ENCODE measurements around the gene FAAP24.

The FAAP24 gene

DNA sequence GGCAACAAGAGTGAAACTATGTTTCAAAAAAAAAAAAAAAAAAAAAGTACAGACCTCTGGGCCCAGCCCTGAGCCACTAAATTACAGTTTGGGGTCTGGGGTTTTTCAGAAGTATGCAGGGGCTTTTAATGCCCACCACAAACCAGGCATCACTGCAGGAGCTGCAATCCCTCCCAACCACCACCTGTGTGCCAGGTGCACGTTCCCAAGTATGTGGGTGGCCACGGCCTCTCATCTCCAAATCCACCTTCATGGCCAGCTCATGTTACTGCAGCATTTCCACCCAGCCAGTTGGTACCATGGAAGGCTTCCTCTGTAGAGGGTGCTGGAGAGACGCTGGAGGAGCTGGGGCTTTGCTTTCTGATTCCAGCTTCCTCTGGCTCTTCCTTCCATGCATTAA, 26.8 kb upstream of the FAAP24 start:
- no peak overlapping the region for H3K4me3 ChIP-seq (ENCODE audit: low read depth, low read length)
- TF ChIP-seq MYC (IDR thresholded peaks at IDR 0.05; ENCODE audit: low read depth, low read length) = no peak
- TF ChIP-seq, protein P1, sequence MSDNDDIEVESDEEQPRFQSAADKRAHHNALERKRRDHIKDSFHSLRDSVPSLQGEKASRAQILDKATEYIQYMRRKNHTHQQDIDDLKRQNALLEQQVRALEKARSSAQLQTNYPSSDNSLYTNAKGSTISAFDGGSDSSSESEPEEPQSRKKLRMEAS (IDR thresholded peaks at IDR 0.05; ENCODE audit: low read depth, low read length) = no peak
- TF ChIP-seq POLR2A (IDR thresholded peaks at IDR 0.05; ENCODE audit: extremely low read depth, insufficient read length) = no peak
- TF ChIP-seq, protein P2, sequence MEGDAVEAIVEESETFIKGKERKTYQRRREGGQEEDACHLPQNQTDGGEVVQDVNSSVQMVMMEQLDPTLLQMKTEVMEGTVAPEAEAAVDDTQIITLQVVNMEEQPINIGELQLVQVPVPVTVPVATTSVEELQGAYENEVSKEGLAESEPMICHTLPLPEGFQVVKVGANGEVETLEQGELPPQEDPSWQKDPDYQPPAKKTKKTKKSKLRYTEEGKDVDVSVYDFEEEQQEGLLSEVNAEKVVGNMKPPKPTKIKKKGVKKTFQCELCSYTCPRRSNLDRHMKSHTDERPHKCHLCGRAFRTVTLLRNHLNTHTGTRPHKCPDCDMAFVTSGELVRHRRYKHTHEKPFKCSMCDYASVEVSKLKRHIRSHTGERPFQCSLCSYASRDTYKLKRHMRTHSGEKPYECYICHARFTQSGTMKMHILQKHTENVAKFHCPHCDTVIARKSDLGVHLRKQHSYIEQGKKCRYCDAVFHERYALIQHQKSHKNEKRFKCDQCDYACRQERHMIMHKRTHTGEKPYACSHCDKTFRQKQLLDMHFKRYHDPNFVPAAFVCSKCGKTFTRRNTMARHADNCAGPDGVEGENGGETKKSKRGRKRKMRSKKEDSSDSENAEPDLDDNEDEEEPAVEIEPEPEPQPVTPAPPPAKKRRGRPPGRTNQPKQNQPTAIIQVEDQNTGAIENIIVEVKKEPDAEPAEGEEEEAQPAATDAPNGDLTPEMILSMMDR (IDR thresholded peaks at IDR 0.05; ENCODE audit: low read depth, low read length) = no peak
- no peak for DNase-seq (ENCODE audit: low read depth)

DNA sequence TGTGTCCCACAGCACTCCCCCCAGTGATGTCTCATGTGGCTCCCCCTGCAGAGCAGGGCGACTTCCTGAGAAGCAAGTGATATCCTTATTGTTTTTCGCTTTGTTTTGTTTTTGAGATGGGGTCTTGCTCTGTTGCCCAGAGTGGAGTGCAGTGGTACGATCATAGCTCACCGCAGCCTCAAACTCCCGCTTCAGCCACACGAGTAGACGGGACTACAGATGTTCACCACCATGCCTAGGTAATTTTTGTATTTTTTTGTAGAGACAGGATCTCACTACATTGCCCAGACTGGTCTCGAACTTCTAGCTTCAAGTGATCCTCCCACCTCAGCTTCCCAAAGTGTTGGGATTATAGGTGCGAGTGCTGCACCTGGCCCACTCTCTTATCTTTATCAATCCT, 5.3 kb upstream of the FAAP24 start:
- TF ChIP-seq MYC (IDR thresholded peaks at IDR 0.05; ENCODE audit: low read depth, low read length) (no peak), POLR2A (IDR thresholded peaks at IDR 0.05; ENCODE audit: extremely low read depth, insufficient read length) (no peak)
- TF ChIP-seq, protein P1 (IDR thresholded peaks at IDR 0.05; ENCODE audit: low read depth, low read length) = no peak
- TF ChIP-seq, protein P2 (IDR thresholded peaks at IDR 0.05; ENCODE audit: low read depth, low read length) = no peak
- DNase-seq (ENCODE audit: low read depth) = no peak
- no peak overlapping the region for H3K4me3 ChIP-seq (ENCODE audit: low read depth, low read length)

DNA sequence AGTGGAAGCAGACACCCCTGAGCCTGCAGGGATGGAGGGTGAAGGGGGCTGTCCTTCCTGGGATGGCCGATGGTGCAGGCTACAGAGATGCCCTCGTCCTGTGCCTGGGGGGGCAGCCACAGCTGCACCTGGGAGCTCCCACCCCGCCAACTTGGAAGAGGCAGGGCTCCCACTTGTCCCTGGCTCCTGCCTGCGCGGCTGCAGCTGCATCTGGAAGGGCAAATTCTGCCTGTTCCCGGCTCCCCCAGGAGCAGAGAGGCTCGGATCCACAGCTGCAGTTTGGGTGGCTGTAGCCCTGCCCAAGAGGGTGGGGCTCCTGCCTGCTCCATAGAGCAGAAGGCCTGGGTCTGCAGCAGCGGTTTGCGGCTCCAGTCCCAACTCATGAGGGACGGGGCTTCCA, 2.5 kb upstream of the FAAP24 start:
- TF ChIP-seq, protein P1 (IDR thresholded peaks at IDR 0.05; ENCODE audit: low read depth, low read length) = no peak
- TF ChIP-seq MYC (IDR thresholded peaks at IDR 0.05; ENCODE audit: low read depth, low read length) (no peak), POLR2A (IDR thresholded peaks at IDR 0.05; ENCODE audit: extremely low read depth, insufficient read length) (no peak)
- TF ChIP-seq, protein P2 (IDR thresholded peaks at IDR 0.05; ENCODE audit: low read depth, low read length) = no peak
- H3K4me3 ChIP-seq (ENCODE audit: low read depth, low read length) = no peak overlapping the region
- no peak for DNase-seq (ENCODE audit: low read depth)

DNA sequence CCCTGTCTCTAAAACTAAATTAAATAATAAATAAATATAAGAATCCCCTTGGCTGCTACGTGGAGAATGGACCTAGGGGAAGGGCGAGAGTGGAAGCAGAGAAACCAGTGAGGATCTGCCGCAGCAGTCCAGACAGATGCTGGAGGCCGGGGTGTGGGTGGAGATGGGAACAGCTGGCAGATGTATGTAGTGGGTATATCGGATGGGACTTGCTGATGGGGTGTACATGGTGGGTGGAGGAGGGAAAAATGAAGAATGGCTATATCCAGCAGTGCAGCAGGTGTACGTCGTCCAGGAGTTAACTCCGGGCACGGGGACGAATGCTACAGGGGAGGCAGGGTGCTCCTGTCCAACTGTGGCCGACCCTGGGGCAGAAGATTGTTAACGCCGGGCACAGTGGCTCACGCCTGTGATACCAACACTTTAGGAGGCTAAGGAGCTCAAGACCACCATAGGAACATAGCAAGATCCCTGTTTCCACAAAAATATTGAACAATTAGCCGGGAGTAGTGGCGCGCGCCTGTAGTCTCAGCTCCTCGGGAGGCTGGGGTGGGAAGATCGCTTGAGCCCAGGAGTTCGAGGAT, 938 bp upstream of the FAAP24 start:
- H3K4me3 ChIP-seq (ENCODE audit: low read depth, low read length) = peak overlapping the region; percentile 78
- TF ChIP-seq, protein P1 (IDR thresholded peaks at IDR 0.05; ENCODE audit: low read depth, low read length) = no peak
- TF ChIP-seq POLR2A (IDR thresholded peaks at IDR 0.05; ENCODE audit: extremely low read depth, insufficient read length) (no peak), MYC (IDR thresholded peaks at IDR 0.05; ENCODE audit: low read depth, low read length) (no peak)
- TF ChIP-seq, protein P2 (IDR thresholded peaks at IDR 0.05; ENCODE audit: low read depth, low read length) = no peak
- no peak for DNase-seq (ENCODE audit: low read depth)

DNA sequence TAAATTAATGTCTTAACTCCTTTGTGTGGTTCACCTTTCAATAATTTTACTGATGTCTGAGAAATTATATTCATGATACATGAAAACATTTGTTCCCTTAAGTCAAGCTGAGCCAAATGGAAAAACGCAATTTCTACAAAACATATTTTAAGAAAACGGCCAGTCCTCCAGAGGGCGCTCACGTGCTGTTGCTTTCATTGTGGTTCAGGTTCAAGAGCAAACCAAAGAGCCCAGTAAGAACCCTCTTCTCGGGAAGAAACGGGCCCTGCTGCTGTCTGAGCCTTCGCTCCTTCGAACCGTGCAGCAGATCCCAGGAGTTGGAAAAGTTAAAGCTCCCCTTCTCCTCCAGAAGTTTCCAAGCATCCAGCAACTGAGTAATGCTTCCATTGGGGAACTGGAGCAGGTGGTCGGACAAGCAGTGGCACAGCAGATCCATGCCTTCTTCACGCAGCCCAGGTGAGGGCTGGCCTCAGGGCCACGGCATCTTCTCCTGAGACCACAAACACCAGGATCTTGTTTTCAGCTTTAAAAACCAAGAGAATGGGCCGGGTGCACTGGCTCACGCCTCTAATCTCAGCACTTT, 4.3 kb downstream of the FAAP24 start:
- no peak overlapping the region for H3K4me3 ChIP-seq (ENCODE audit: low read depth, low read length)
- TF ChIP-seq, protein P2 (IDR thresholded peaks at IDR 0.05; ENCODE audit: low read depth, low read length) = peak; percentile 48
- TF ChIP-seq POLR2A (IDR thresholded peaks at IDR 0.05; ENCODE audit: extremely low read depth, insufficient read length) = no peak
- TF ChIP-seq, protein P1 (IDR thresholded peaks at IDR 0.05; ENCODE audit: low read depth, low read length) = peak; percentile 41; the same call in 1 of the 2 replicates
- peak; percentile 70 for DNase-seq (ENCODE audit: low read depth)
